Measurements from ENCODE around the gene OSBPL6.

The OSBPL6 gene

GRCh38 chr2:178234648-178235047 lies 40.3 kb downstream of the OSBPL6 start:
- no peak for TF ChIP-seq POLR2A (IDR thresholded peaks at IDR 0.05; ENCODE audit: extremely low read depth, insufficient read length)
- no peak for TF ChIP-seq MYC (IDR thresholded peaks at IDR 0.05; ENCODE audit: low read depth, low read length)
- TF ChIP-seq CTCF (IDR thresholded peaks at IDR 0.05; ENCODE audit: low read depth, low read length): no peak
- no peak for TF ChIP-seq MAX (IDR thresholded peaks at IDR 0.05; ENCODE audit: low read depth, low read length)

GRCh38 chr2:178237488-178238153 lies 43.3 kb downstream of the OSBPL6 start:
- DNase-seq (ENCODE audit: low read depth): no peak
- H3K4me3 ChIP-seq (ENCODE audit: low read depth, low read length): no peak overlapping the region
- TF ChIP-seq MAX (IDR thresholded peaks at IDR 0.05; ENCODE audit: low read depth, low read length) (no peak), POLR2A (IDR thresholded peaks at IDR 0.05; ENCODE audit: extremely low read depth, insufficient read length) (no peak), MYC (IDR thresholded peaks at IDR 0.05; ENCODE audit: low read depth, low read length) (no peak)

More at GRCh38 chr2:178234648-178235047, 40.3 kb downstream of the OSBPL6 start:
- H3K4me3 ChIP-seq (ENCODE audit: low read depth, low read length): no peak overlapping the region
- no peak for DNase-seq (ENCODE audit: low read depth)

- no peak for TF ChIP-seq MYC (IDR thresholded peaks at IDR 0.05; ENCODE audit: low read depth, low read length)
- H3K4me3 ChIP-seq (ENCODE audit: low read depth, low read length): no peak overlapping the region
- DNase-seq (ENCODE audit: low read depth): no peak
These were observed 43.8 kb downstream of the OSBPL6 start for GRCh38 chr2:178238154-178238521.

GRCh38 chr2:178238750-178239149 lies 44.4 kb downstream of the OSBPL6 start:
- no peak overlapping the region for H3K4me3 ChIP-seq (ENCODE audit: low read depth, low read length)
- DNase-seq (ENCODE audit: low read depth): no peak
- TF ChIP-seq CTCF (IDR thresholded peaks at IDR 0.05; ENCODE audit: low read depth, low read length) (no peak), POLR2A (IDR thresholded peaks at IDR 0.05; ENCODE audit: extremely low read depth, insufficient read length) (no peak), MAX (IDR thresholded peaks at IDR 0.05; ENCODE audit: low read depth, low read length) (no peak), MYC (IDR thresholded peaks at IDR 0.05; ENCODE audit: low read depth, low read length) (no peak)

GRCh38 chr2:178241844-178242551 lies 47.7 kb downstream of the OSBPL6 start:
- TF ChIP-seq POLR2A (IDR thresholded peaks at IDR 0.05; ENCODE audit: extremely low read depth, insufficient read length): no peak
- TF ChIP-seq MAX (IDR thresholded peaks at IDR 0.05; ENCODE audit: low read depth, low read length): no peak
- TF ChIP-seq MYC (IDR thresholded peaks at IDR 0.05; ENCODE audit: low read depth, low read length): no peak
- TF ChIP-seq CTCF (IDR thresholded peaks at IDR 0.05; ENCODE audit: low read depth, low read length): no peak
- H3K4me3 ChIP-seq (ENCODE audit: low read depth, low read length): no peak overlapping the region
- DNase-seq (ENCODE audit: low read depth): no peak

- no peak for DNase-seq (ENCODE audit: low read depth)
- TF ChIP-seq MAX (IDR thresholded peaks at IDR 0.05; ENCODE audit: low read depth, low read length) (no peak), MYC (IDR thresholded peaks at IDR 0.05; ENCODE audit: low read depth, low read length) (no peak), CTCF (IDR thresholded peaks at IDR 0.05; ENCODE audit: low read depth, low read length) (no peak), POLR2A (IDR thresholded peaks at IDR 0.05; ENCODE audit: extremely low read depth, insufficient read length) (no peak)
- H3K4me3 ChIP-seq (ENCODE audit: low read depth, low read length): no peak overlapping the region
These were observed 48.2 kb downstream of the OSBPL6 start for GRCh38 chr2:178242552-178242883.

All from NB4 (cell line).